ENCODE results near the gene WDR20. TPM values are rescaled to one million over a fixed set of nuclear protein-coding genes. Genes with fewer than 3 reads are reported as not detected.

The WDR20 gene
- 10 to 100 TPM; 16.0 to 21.9 (median 19.1) TPM for total RNA-seq

- H3K27me3 ChIP-seq, result no peaks in the 10 kb centered on the region
- H3K27ac ChIP-seq, result peak within 1 kb of the TSS; percentile 87 to 98 (median 94)
- intact Hi-C loops (cut with DNase I), result no loop called here
- H3K4me1 ChIP-seq, result peaks cover 6 to 35% (median 16%) of the 10 kb centered on the region in 3 donors
- H3K9me3 ChIP-seq, result no peaks in the 10 kb centered on the region
- H3K36me3 ChIP-seq, result peaks cover 0 to 16% (median 0%) of the 10 kb centered on the region in 3 donors
- peak within 1 kb of the TSS; percentile 57 to 99 (median 92) for H3K4me3 ChIP-seq
- peak; percentile 87 for DNase-seq
- 0% methylated on average over 13 to 14 of the region's 64 CpGs for WGBS, 2 donors
- TF ChIP-seq, protein P1, sequence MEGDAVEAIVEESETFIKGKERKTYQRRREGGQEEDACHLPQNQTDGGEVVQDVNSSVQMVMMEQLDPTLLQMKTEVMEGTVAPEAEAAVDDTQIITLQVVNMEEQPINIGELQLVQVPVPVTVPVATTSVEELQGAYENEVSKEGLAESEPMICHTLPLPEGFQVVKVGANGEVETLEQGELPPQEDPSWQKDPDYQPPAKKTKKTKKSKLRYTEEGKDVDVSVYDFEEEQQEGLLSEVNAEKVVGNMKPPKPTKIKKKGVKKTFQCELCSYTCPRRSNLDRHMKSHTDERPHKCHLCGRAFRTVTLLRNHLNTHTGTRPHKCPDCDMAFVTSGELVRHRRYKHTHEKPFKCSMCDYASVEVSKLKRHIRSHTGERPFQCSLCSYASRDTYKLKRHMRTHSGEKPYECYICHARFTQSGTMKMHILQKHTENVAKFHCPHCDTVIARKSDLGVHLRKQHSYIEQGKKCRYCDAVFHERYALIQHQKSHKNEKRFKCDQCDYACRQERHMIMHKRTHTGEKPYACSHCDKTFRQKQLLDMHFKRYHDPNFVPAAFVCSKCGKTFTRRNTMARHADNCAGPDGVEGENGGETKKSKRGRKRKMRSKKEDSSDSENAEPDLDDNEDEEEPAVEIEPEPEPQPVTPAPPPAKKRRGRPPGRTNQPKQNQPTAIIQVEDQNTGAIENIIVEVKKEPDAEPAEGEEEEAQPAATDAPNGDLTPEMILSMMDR (IDR thresholded peaks at IDR 0.05), result peak in 1 of 6 experiments; percentile 27
- peak in 2 of 4 donors; percentile 10 to 50 for TF ChIP-seq POLR2A (IDR thresholded peaks at IDR 0.05)
These were observed at the start of gene WDR20 for GRCh38 chr14:102139286-102140026. Gene WDR20 (plus strand): TSS chr14:102139897. CDS start chr14:102139924, 27 bp downstream.

DNA sequence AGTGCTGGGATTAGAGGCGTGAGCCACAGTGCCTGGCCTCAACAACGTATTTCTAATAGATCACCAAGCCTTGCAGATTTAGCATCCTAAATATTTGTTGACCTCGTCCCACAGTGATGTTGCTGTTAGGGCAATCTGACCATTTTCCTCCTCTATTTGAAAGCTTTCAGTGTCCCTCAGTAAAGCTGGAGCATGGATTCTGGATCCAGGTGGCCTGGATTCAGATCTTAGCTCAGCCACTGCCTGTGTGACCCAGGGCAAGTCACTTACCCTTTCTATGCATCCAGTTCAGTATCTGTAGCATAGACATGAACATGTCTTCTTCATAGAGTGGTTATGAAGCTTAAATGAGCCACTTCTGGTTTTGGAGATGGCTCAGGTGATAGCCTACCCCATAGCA is 49.0 kb upstream of the WDR20 start:
- H3K9me3 ChIP-seq, result no peaks in the 10 kb centered on the region
- 89 to 94% methylated on average over 3 of the region's 3 CpGs for WGBS, 2 donors
- intact Hi-C loops (cut with DNase I), result loop anchor here (5.0 kb wide), 1 partner anchor 38 kb away; no protein-coding TSS in a partner anchor

GRCh38 chr14:102092806-102093205 is 46.9 kb upstream of the WDR20 start:
- no peaks in the 10 kb centered on the region for H3K27me3 ChIP-seq
- H3K4me3 ChIP-seq, result no peak overlapping the region
- H3K4me1 ChIP-seq, result peaks cover 5 to 35% (median 12%) of the 10 kb centered on the region in 3 donors

More for the DNA sequence above, 49.0 kb upstream of the WDR20 start:
- Histone ChIP-seq H3K36me3 (peaks cover 0 to 3% (median 0%) of the 10 kb centered on the region in 3 donors), H3K27ac (no peak overlapping the region), H3K4me1 (peaks cover 5 to 23% (median 7%) of the 10 kb centered on the region in 3 donors), H3K27me3 (no peaks in the 10 kb centered on the region), H3K4me3 (no peak overlapping the region)
- DNase-seq, result no peak
- TF ChIP-seq, protein P1 (IDR thresholded peaks at IDR 0.05), result no peak
- no peak for TF ChIP-seq POLR2A (IDR thresholded peaks at IDR 0.05)

GRCh38 chr14:102094101-102094500 is 45.6 kb upstream of the WDR20 start:
- no peaks in the 10 kb centered on the region for H3K27me3 ChIP-seq
- H3K4me1 ChIP-seq, result peaks cover 0 to 22% (median 5%) of the 10 kb centered on the region in 3 donors
- no peak for DNase-seq
- H3K36me3 ChIP-seq, result no peaks in the 10 kb centered on the region
- intact Hi-C loops (cut with DNase I), result loop anchor here (5.0 kb wide), 1 partner anchor 42 kb away; no protein-coding TSS in a partner anchor
- no peak overlapping the region for H3K27ac ChIP-seq
- WGBS, 2 donors, result 32 to 48% methylated on average over 5 to 6 of the region's 7 CpGs
- no peaks in the 10 kb centered on the region for H3K9me3 ChIP-seq
- H3K4me3 ChIP-seq, result no peak overlapping the region
- TF ChIP-seq, protein P1 (IDR thresholded peaks at IDR 0.05), result peak in 1 of 6 experiments; percentile 4
- no peak for TF ChIP-seq POLR2A (IDR thresholded peaks at IDR 0.05)

More at GRCh38 chr14:102092806-102093205, 46.9 kb upstream of the WDR20 start:
- Histone ChIP-seq H3K27ac (no peak overlapping the region), H3K36me3 (no peaks in the 10 kb centered on the region), H3K9me3 (no peaks in the 10 kb centered on the region)
- 91 to 98% methylated on average over 10 of the region's 10 CpGs for WGBS, 2 donors
- DNase-seq, result no peak
- intact Hi-C loops (cut with DNase I), result loop anchor here (5.0 kb wide), 1 partner anchor 41 kb away; no protein-coding TSS in a partner anchor
- TF ChIP-seq, protein P1 (IDR thresholded peaks at IDR 0.05), result no peak
- no peak for TF ChIP-seq POLR2A (IDR thresholded peaks at IDR 0.05)

All from esophagus squamous epithelium (tissue), 5 donors.